ENCODE data around the gene JAK2. TPM values are rescaled to one million over a fixed set of nuclear protein-coding genes. Genes with fewer than 3 reads are reported as not detected.

The JAK2 gene
- total RNA-seq, 1 donor from 2014 or later: 9.0 TPM

GRCh38 chr9:4983601-4984165, 1.4 kb upstream of the JAK2 start:
- Histone ChIP-seq H3K4me3 (ENCODE audit: low read depth, low read length) (no peak overlapping the region), H3K27me3 (ENCODE audit: control insufficient read depth, insufficient read depth, low read length) (no peaks in the 10 kb centered on the region), H3K36me3 (ENCODE audit: control insufficient read depth, insufficient read depth, low read length) (no peaks in the 10 kb centered on the region)
- peak; percentile 9 for DNase-seq (ENCODE audit: low read depth)
- FAIRE-seq: peak; percentile 43
- TF ChIP-seq CTCF (IDR thresholded peaks at IDR 0.05; ENCODE audit: insufficient read depth, low read length, severe bottlenecking): no peak

GRCh38 chr9:4984171-4984620, 876 bp upstream of the JAK2 start:
- DNase-seq (ENCODE audit: low read depth): peak; percentile 33
- no peak for TF ChIP-seq CTCF (IDR thresholded peaks at IDR 0.05; ENCODE audit: insufficient read depth, low read length, severe bottlenecking)

GRCh38 chr9:4985386-4986266, 554 bp downstream of the JAK2 start:
- H3K27me3 ChIP-seq (ENCODE audit: control insufficient read depth, insufficient read depth, low read length): no peaks in the 10 kb centered on the region
- no peak for TF ChIP-seq CTCF (IDR thresholded peaks at IDR 0.05; ENCODE audit: insufficient read depth, low read length, severe bottlenecking)
- H3K4me3 ChIP-seq (ENCODE audit: low read depth, low read length): peak overlapping the region; percentile 50
- peak; percentile 18 for FAIRE-seq
- H3K36me3 ChIP-seq (ENCODE audit: control insufficient read depth, insufficient read depth, low read length): no peaks in the 10 kb centered on the region
- peak; percentile 50 for DNase-seq (ENCODE audit: low read depth)

More at GRCh38 chr9:4984171-4984620, 876 bp upstream of the JAK2 start:
- Histone ChIP-seq H3K4me3 (ENCODE audit: low read depth, low read length) (peak overlapping the region; percentile 50), H3K36me3 (ENCODE audit: control insufficient read depth, insufficient read depth, low read length) (no peaks in the 10 kb centered on the region), H3K27me3 (ENCODE audit: control insufficient read depth, insufficient read depth, low read length) (no peaks in the 10 kb centered on the region)
- no peak for FAIRE-seq

- no peak for TF ChIP-seq CTCF (IDR thresholded peaks at IDR 0.05; ENCODE audit: insufficient read depth, low read length, severe bottlenecking)
- DNase-seq (ENCODE audit: low read depth) (no peak), FAIRE-seq (no peak)
- Histone ChIP-seq H3K36me3 (ENCODE audit: control insufficient read depth, insufficient read depth, low read length) (no peaks in the 10 kb centered on the region), H3K27me3 (ENCODE audit: control insufficient read depth, insufficient read depth, low read length) (no peaks in the 10 kb centered on the region), H3K4me3 (ENCODE audit: low read depth, low read length) (peak overlapping the region; percentile 50)
These were observed 1.2 kb downstream of the JAK2 start for GRCh38 chr9:4986296-4986695.

- DNase-seq (ENCODE audit: low read depth) (no peak), FAIRE-seq (no peak)
- Histone ChIP-seq H3K27me3 (ENCODE audit: control insufficient read depth, insufficient read depth, low read length) (no peaks in the 10 kb centered on the region), H3K4me3 (ENCODE audit: low read depth, low read length) (peak overlapping the region; percentile 50), H3K36me3 (ENCODE audit: control insufficient read depth, insufficient read depth, low read length) (no peaks in the 10 kb centered on the region)
- TF ChIP-seq CTCF (IDR thresholded peaks at IDR 0.05; ENCODE audit: insufficient read depth, low read length, severe bottlenecking): no peak
These were observed 1.7 kb downstream of the JAK2 start for GRCh38 chr9:4986783-4987182.
